GM12878 (cell line): ENCODE measurements around the gene PAK3.

ENCODE experiments used
- BACH1 ChIP-seq: fragments of 450-650 bp; IDR thresholded peaks from 2 replicates; pipeline ENCODE4 v1.6.1; 2017; ENCODE audit warnings: mild to moderate bottlenecking, borderline replicate concordance
- BCL11A ChIP-seq: IDR thresholded peaks from 2 replicates; pipeline ENCODE4 v1.6.1; 2011; ENCODE audit warnings: low read depth, low read length
- CBFB ChIP-seq: IDR thresholded peaks from 2 replicates; pipeline ENCODE4 v1.6.1; 2016; ENCODE audit warnings: antibody characterized with exemption, low read depth
- CEBPB ChIP-seq, 2 experiments: fragments of 150-350 bp in 1 of 2; IDR thresholded peaks; 2 replicates each; pipeline ENCODE4 v1.6.1; 2012 to 2014; ENCODE audit warnings: low read depth in 2 of 2, low read length in 2 of 2, borderline replicate concordance in 1 of 2, inconsistent platforms in 1 of 2
- CREB1 ChIP-seq: IDR thresholded peaks from 2 replicates; pipeline ENCODE4 v1.6.1; 2012; ENCODE audit warnings: low read depth, mild to moderate bottlenecking, inconsistent platforms
- CTCF ChIP-seq, 3 experiments: IDR thresholded peaks in 2 of 3; conservative IDR thresholded peaks in 1 of 3; 2 replicates each; pipeline ENCODE4 v1.5.1; 2011; ENCODE audit warnings: low read depth in 3 of 3, low read length in 3 of 3, mild to moderate bottlenecking in 3 of 3, control low read depth in 2 of 3, moderate library complexity in 2 of 3, inconsistent platforms in 1 of 3, mixed read lengths in 1 of 3; ENCODE audit not compliant: control insufficient read depth in 2 of 3, insufficient read depth in 1 of 3; ENCODE audit errors: extremely low read depth in 1 of 3
- EZH2 ChIP-seq: IDR thresholded peaks from 2 replicates; pipeline ENCODE4 v1.6.1; 2012; ENCODE audit warnings: low read depth, mild to moderate bottlenecking, control low read depth, inconsistent platforms, low read length, borderline replicate concordance; ENCODE audit not compliant: control insufficient read depth
- HDAC2 ChIP-seq: fragments of 200-600 bp; sonication (generic); IDR thresholded peaks from 2 replicates; pipeline ENCODE4 v1.6.1; 2017
- IKZF1 ChIP-seq: fragments of 450-650 bp; conservative IDR thresholded peaks from 2 replicates; pipeline ENCODE4 v1.6.1; 2017; ENCODE audit warnings: antibody characterized with exemption, mild to moderate bottlenecking
- MYC ChIP-seq: IDR thresholded peaks from 2 replicates; pipeline ENCODE4 v1.6.1; 2011; ENCODE audit warnings: mild to moderate bottlenecking, low read length, moderate library complexity, inconsistent platforms; ENCODE audit not compliant: insufficient read depth, insufficient replicate concordance, insufficient read length, severe bottlenecking
- NR2C2 ChIP-seq: IDR thresholded peaks from 2 replicates; pipeline ENCODE4 v1.6.1; 2011; ENCODE audit warnings: borderline replicate concordance, low read depth; ENCODE audit not compliant: control insufficient read depth, insufficient read length
- POLR2A ChIP-seq: IDR thresholded peaks from 2 replicates; pipeline ENCODE4 v1.6.1; 2011; ENCODE audit warnings: low read depth, mild to moderate bottlenecking, low read length
- TF ChIP-seq, protein P1 (sequence below): IDR thresholded peaks from 2 replicates; pipeline ENCODE4 v1.6.1; 2012; ENCODE audit warnings: low read depth, low read length, improper control_type of control experiment
- TF ChIP-seq, protein P2 (sequence below): IDR thresholded peaks from 2 replicates; pipeline ENCODE4 v1.6.1; 2012; ENCODE audit warnings: low read length, inconsistent platforms

DNA sequence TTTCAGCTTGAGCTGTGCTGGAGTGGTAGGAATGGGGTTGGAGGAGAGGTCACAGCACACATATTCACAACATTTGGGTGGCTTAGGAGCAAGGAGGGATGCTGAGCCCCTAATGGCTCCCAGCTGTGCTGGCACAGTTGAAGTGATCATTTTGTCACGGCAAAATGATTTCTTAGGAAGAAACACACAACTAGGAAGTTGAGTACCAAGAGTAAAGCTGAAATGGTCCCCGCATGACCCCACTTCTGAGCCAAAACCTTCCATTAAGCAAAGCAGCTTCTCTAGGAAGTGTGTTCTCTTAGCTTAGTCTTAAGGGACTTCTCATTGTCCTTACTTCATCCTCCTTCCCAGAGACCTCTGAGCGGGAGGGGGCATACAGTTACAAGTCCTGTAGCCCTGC is 161.7 kb downstream of the PAK3 start:
- TF ChIP-seq IKZF1 (no peak), NR2C2 (no peak), MYC (no peak), HDAC2 (no peak), CBFB (no peak), CTCF (IDR thresholded peaks at IDR 0.05 in 2 of 3, conservative IDR thresholded peaks at IDR 0.05 in 1 of 3; ENCODE audit: control insufficient read depth in 2 of 3, extremely low read depth in 1 of 3, insufficient read depth in 1 of 3, low read depth in 3 of 3, low read length in 3 of 3) (no peak), EZH2 (no peak), BCL11A (no peak), POLR2A (no peak), BACH1 (no peak), CEBPB (IDR thresholded peaks at IDR 0.05; ENCODE audit: borderline replicate concordance in 1 of 2, low read depth in 2 of 2, low read length in 2 of 2) (no peak), CREB1 (no peak)
- TF ChIP-seq, protein P1, sequence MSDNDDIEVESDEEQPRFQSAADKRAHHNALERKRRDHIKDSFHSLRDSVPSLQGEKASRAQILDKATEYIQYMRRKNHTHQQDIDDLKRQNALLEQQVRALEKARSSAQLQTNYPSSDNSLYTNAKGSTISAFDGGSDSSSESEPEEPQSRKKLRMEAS, result no peak
- TF ChIP-seq, protein P2, sequence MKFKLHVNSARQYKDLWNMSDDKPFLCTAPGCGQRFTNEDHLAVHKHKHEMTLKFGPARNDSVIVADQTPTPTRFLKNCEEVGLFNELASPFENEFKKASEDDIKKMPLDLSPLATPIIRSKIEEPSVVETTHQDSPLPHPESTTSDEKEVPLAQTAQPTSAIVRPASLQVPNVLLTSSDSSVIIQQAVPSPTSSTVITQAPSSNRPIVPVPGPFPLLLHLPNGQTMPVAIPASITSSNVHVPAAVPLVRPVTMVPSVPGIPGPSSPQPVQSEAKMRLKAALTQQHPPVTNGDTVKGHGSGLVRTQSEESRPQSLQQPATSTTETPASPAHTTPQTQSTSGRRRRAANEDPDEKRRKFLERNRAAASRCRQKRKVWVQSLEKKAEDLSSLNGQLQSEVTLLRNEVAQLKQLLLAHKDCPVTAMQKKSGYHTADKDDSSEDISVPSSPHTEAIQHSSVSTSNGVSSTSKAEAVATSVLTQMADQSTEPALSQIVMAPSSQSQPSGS, result no peak
